Fibroblast of mammary gland (primary cell): ENCODE measurements around the gene FGF22.

Experiments used
- DNase-seq: peaks from one replicate; pipeline ENCODE4 v3.0.0-alpha.2; 2010; ENCODE audit warnings: low read depth
- H3K4me3 ChIP-seq: 2 replicates; pipeline ENCODE4 v1.5.1; 2011; ENCODE audit warnings: low read depth, mild to moderate bottlenecking, low read length, moderate library complexity; ENCODE audit not compliant: control insufficient read depth
- TF ChIP-seq, protein P1 (sequence below): conservative IDR thresholded peaks from 2 replicates; pipeline ENCODE4 v1.5.1; 2011; ENCODE audit warnings: low read depth, low read length, inconsistent platforms; ENCODE audit not compliant: control insufficient read depth, insufficient read depth

FGF22 gene

DNA sequence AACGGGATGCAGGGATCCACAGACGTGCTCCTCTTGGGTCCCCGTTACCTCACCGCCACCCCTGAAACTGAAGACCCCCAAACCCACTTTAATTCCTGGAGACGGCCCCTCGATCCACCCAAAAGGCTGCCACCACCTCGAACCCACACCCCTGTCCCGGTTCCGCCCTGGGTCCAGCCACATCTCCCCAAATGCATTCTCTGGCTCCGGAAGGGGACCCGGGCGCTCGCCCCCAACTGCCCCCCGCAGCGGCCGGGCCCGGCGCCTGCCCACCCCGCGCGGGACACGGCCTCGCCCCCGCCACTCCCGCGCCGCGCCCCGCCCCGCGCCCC is 36.3 kb downstream of the FGF22 start:
- TF ChIP-seq, protein P1, sequence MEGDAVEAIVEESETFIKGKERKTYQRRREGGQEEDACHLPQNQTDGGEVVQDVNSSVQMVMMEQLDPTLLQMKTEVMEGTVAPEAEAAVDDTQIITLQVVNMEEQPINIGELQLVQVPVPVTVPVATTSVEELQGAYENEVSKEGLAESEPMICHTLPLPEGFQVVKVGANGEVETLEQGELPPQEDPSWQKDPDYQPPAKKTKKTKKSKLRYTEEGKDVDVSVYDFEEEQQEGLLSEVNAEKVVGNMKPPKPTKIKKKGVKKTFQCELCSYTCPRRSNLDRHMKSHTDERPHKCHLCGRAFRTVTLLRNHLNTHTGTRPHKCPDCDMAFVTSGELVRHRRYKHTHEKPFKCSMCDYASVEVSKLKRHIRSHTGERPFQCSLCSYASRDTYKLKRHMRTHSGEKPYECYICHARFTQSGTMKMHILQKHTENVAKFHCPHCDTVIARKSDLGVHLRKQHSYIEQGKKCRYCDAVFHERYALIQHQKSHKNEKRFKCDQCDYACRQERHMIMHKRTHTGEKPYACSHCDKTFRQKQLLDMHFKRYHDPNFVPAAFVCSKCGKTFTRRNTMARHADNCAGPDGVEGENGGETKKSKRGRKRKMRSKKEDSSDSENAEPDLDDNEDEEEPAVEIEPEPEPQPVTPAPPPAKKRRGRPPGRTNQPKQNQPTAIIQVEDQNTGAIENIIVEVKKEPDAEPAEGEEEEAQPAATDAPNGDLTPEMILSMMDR, result no peak
- H3K4me3 ChIP-seq, result peak overlapping the region; percentile 28
- no peak for DNase-seq

GRCh38 chr19:676339-677105 is 36.8 kb downstream of the FGF22 start, which contains the start of gene FSTL3:
Gene FSTL3 (plus strand): TSS chr19:676392. CDS start chr19:676424, 32 bp downstream.
- TF ChIP-seq, protein P1, result no peak
- no peak for DNase-seq

GRCh38 chr19:677201-677600 is 37.5 kb downstream of the FGF22 start:
- TF ChIP-seq, protein P1, result no peak
- H3K4me3 ChIP-seq, result peak overlapping the region; percentile 79
- DNase-seq, result peak; percentile 85

More at GRCh38 chr19:676339-677105, 36.8 kb downstream of the FGF22 start, which contains the start of gene FSTL3:
- peak within 1 kb of the TSS; percentile 79 for H3K4me3 ChIP-seq

- H3K4me3 ChIP-seq, result peak overlapping the region; percentile 79
- TF ChIP-seq, protein P1, result no peak
- no peak for DNase-seq
These were observed 38.1 kb downstream of the FGF22 start for GRCh38 chr19:677601-678436.

GRCh38 chr19:678791-679388 is 39.2 kb downstream of the FGF22 start:
- DNase-seq, result no peak
- H3K4me3 ChIP-seq, result peak overlapping the region; percentile 47
- TF ChIP-seq, protein P1, result no peak

- peak; percentile 84 for DNase-seq
- TF ChIP-seq, protein P1, result no peak
- peak overlapping the region; percentile 47 for H3K4me3 ChIP-seq
These were observed 40.0 kb downstream of the FGF22 start for GRCh38 chr19:679418-680286.
